RWPE2 (cell line): ENCODE results near the gene RELL1.

Experiments used
- ATAC-seq: fragments of 200-7000 bp; cut with Tn5 transposase; 3 replicates; pipeline ENCODE4 v1.9.1; 2021; ENCODE audit warnings: low read depth
- DNase-seq: peaks from one replicate; pipeline ENCODE4 v3.0.0-alpha.2; 2020; ENCODE audit warnings: low spot score
- H3K27ac ChIP-seq: fragments of 450-650 bp; 2 replicates; pipeline ENCODE4 v1.5.1; 2017; ENCODE audit warnings: mild to moderate bottlenecking; ENCODE audit not compliant: poor library complexity, severe bottlenecking
- H3K27me3 ChIP-seq: fragments of 250-450 bp; sonication (Bioruptor Pico); 2 replicates; pipeline ENCODE4 v1.5.1; 2021; ENCODE audit warnings: mild to moderate bottlenecking, moderate library complexity; ENCODE audit not compliant: insufficient read depth, poor library complexity, severe bottlenecking
- H3K36me3 ChIP-seq: fragments of 250-450 bp; sonication (Bioruptor Pico); 2 replicates; pipeline ENCODE4 v1.5.1; 2020; ENCODE audit warnings: low read depth, mild to moderate bottlenecking, moderate library complexity
- H3K4me1 ChIP-seq: fragments of 250-450 bp; sonication (Bioruptor Pico); 2 replicates; pipeline ENCODE4 v1.5.1; 2021; ENCODE audit warnings: mild to moderate bottlenecking, moderate library complexity; ENCODE audit not compliant: insufficient read depth, poor library complexity, severe bottlenecking
- H3K4me3 ChIP-seq: fragments of 250-450 bp; sonication (Bioruptor Pico); 2 replicates; pipeline ENCODE4 v1.5.1; 2021; ENCODE audit warnings: mild to moderate bottlenecking, moderate library complexity; ENCODE audit not compliant: severe bottlenecking
- H3K9me3 ChIP-seq: fragments of 250-450 bp; sonication (Bioruptor Pico); 2 replicates; pipeline ENCODE4 v1.5.1; 2021; ENCODE audit warnings: mild to moderate bottlenecking, moderate library complexity; ENCODE audit not compliant: severe bottlenecking
- CTCF ChIP-seq: fragments of 450-650 bp; IDR thresholded peaks from one replicate; pipeline ENCODE4 v1.5.1; 2017; ENCODE audit warnings: mild to moderate bottlenecking, moderate library complexity; ENCODE audit not compliant: poor library complexity, severe bottlenecking

Gene RELL1

GRCh38 chr4:37604461-37604860 is 81.7 kb downstream of the RELL1 start:
- H3K36me3 ChIP-seq = no peaks in the 10 kb centered on the region
- no peak overlapping the region for H3K27ac ChIP-seq
- DNase-seq (no peak), ATAC-seq (no peak)
- TF ChIP-seq CTCF = no peak
- H3K27me3 ChIP-seq = no peaks in the 10 kb centered on the region
- no peak overlapping the region for H3K4me3 ChIP-seq
- no peaks in the 10 kb centered on the region for H3K4me1 ChIP-seq
- H3K9me3 ChIP-seq = no peaks in the 10 kb centered on the region

GRCh38 chr4:37603711-37604110 is 82.5 kb downstream of the RELL1 start:
- Histone ChIP-seq H3K9me3 (no peaks in the 10 kb centered on the region), H3K27ac (no peak overlapping the region), H3K4me3 (no peak overlapping the region), H3K27me3 (no peaks in the 10 kb centered on the region), H3K36me3 (no peaks in the 10 kb centered on the region), H3K4me1 (no peaks in the 10 kb centered on the region)
- ATAC-seq (no peak), DNase-seq (no peak)
- TF ChIP-seq CTCF = no peak

GRCh38 chr4:37603070-37603468 is 83.1 kb downstream of the RELL1 start:
- peak; percentile 89 for ATAC-seq
- TF ChIP-seq CTCF = peak; percentile 96
- DNase-seq = no peak
- Histone ChIP-seq H3K4me1 (no peaks in the 10 kb centered on the region), H3K4me3 (no peak overlapping the region), H3K27ac (no peak overlapping the region), H3K9me3 (no peaks in the 10 kb centered on the region), H3K36me3 (no peaks in the 10 kb centered on the region), H3K27me3 (no peaks in the 10 kb centered on the region)

GRCh38 chr4:37602454-37603069 is 83.6 kb downstream of the RELL1 start:
- Histone ChIP-seq H3K27ac (no peak overlapping the region), H3K27me3 (no peaks in the 10 kb centered on the region), H3K9me3 (no peaks in the 10 kb centered on the region), H3K4me1 (no peaks in the 10 kb centered on the region), H3K4me3 (no peak overlapping the region), H3K36me3 (no peaks in the 10 kb centered on the region)
- no peak for TF ChIP-seq CTCF
- no peak for ATAC-seq
- DNase-seq = no peak

GRCh38 chr4:37601531-37601930 is 84.6 kb downstream of the RELL1 start:
- TF ChIP-seq CTCF = no peak
- Histone ChIP-seq H3K9me3 (no peaks in the 10 kb centered on the region), H3K36me3 (no peaks in the 10 kb centered on the region), H3K4me1 (no peaks in the 10 kb centered on the region), H3K27me3 (no peaks in the 10 kb centered on the region), H3K4me3 (no peak overlapping the region), H3K27ac (no peak overlapping the region)
- no peak for DNase-seq
- ATAC-seq = 0 out of 3 replicates have a peak, but pooled peaks have one; percentile 37
